Cardiac muscle cell (in vitro differentiated cells and primary cell): ENCODE measurements around the gene PLAGL2. TPM values are rescaled to one million over a fixed set of nuclear protein-coding genes. Genes with fewer than 3 reads are reported as not detected.

Source experiments
- DNase-seq, 2 donors: peaks; one replicate each; pipeline versions ENCODE4 v3.0.0 to v3.0.0-alpha.2; 2010 to 2017; ENCODE audit warnings: low read depth in 1 of 2, low spot score in 1 of 2
- H3K27ac ChIP-seq: fragments of 200-600 bp; sonication (generic); 2 replicates; pipeline ENCODE4 v1.5.1; 2016
- H3K27me3 ChIP-seq: fragments of 200-600 bp; sonication (generic); 2 replicates; pipeline ENCODE4 v1.6.0; 2016; ENCODE audit warnings: control low read depth
- H3K36me3 ChIP-seq: fragments of 200-600 bp; sonication (generic); 2 replicates; pipeline ENCODE4 v1.5.1; 2016; ENCODE audit warnings: control low read depth
- H3K4me1 ChIP-seq: fragments of 200-600 bp; sonication (generic); 2 replicates; pipeline ENCODE4 v1.8.1; 2017; ENCODE audit warnings: low read depth, mild to moderate bottlenecking, mixed run types
- H3K4me3 ChIP-seq: fragments of 200-600 bp; sonication (generic); 2 replicates; pipeline ENCODE4 v1.5.1; 2016; ENCODE audit warnings: mild to moderate bottlenecking
- H3K9me3 ChIP-seq: fragments of 200-600 bp; sonication (generic); 2 replicates; pipeline ENCODE4 v1.5.1; 2017; ENCODE audit warnings: low read depth, mild to moderate bottlenecking, control low read depth
- CTCF ChIP-seq: IDR thresholded peaks from 2 replicates; pipeline ENCODE4 v1.5.1; 2012; ENCODE audit warnings: low read depth, mild to moderate bottlenecking, low read length
- polyA plus RNA-seq: library from polyadenylated mRNA; unstranded; fragments of >200 nt; fragmentation: Nextera tagmentation; extraction: Ambion mirVana; gene quantifications from 2 replicates; pipeline ENCODE4 v1.2.1, GENCODE V29; 2016
- total RNA-seq: library from RNA; depleted of rRNA; stranded (reverse); fragments of >200 nt; gene quantifications from 2 replicates; pipeline ENCODE4 v1.2.3, GENCODE V29; 2016

PLAGL2 gene
- total and polyA plus RNA-seq, 2 experiments from 2014 or later: 18.3 to 29.8 TPM

GRCh38 chr20:32244959-32245358 is 37.4 kb upstream of the PLAGL2 start:
- Histone ChIP-seq H3K9me3 (no peaks in the 10 kb centered on the region), H3K36me3 (no peaks in the 10 kb centered on the region), H3K4me3 (no peak overlapping the region), H3K27ac (no peak overlapping the region), H3K27me3 (no peaks in the 10 kb centered on the region), H3K4me1 (no peaks in the 10 kb centered on the region)
- no peak for TF ChIP-seq CTCF
- DNase-seq: no peak

GRCh38 chr20:32244150-32244823 is 36.7 kb upstream of the PLAGL2 start:
- DNase-seq: no peak
- no peaks in the 10 kb centered on the region for H3K4me1 ChIP-seq
- no peaks in the 10 kb centered on the region for H3K27me3 ChIP-seq
- H3K4me3 ChIP-seq: no peak overlapping the region
- H3K36me3 ChIP-seq: no peaks in the 10 kb centered on the region
- H3K9me3 ChIP-seq: no peaks in the 10 kb centered on the region
- no peak overlapping the region for H3K27ac ChIP-seq
- no peak for TF ChIP-seq CTCF

- no peak overlapping the region for H3K27ac ChIP-seq
- no peak overlapping the region for H3K4me3 ChIP-seq
- no peaks in the 10 kb centered on the region for H3K9me3 ChIP-seq
- DNase-seq: no peak
- no peaks in the 10 kb centered on the region for H3K36me3 ChIP-seq
- no peaks in the 10 kb centered on the region for H3K27me3 ChIP-seq
- no peak for TF ChIP-seq CTCF
- H3K4me1 ChIP-seq: no peaks in the 10 kb centered on the region
These were observed 34.3 kb upstream of the PLAGL2 start for GRCh38 chr20:32241807-32242206.

GRCh38 chr20:32240205-32240604 is 32.7 kb upstream of the PLAGL2 start:
- Histone ChIP-seq H3K36me3 (no peaks in the 10 kb centered on the region), H3K4me1 (no peaks in the 10 kb centered on the region), H3K27ac (no peak overlapping the region), H3K9me3 (no peaks in the 10 kb centered on the region), H3K4me3 (no peak overlapping the region), H3K27me3 (no peaks in the 10 kb centered on the region)
- no peak for DNase-seq
- TF ChIP-seq CTCF: no peak

DNA sequence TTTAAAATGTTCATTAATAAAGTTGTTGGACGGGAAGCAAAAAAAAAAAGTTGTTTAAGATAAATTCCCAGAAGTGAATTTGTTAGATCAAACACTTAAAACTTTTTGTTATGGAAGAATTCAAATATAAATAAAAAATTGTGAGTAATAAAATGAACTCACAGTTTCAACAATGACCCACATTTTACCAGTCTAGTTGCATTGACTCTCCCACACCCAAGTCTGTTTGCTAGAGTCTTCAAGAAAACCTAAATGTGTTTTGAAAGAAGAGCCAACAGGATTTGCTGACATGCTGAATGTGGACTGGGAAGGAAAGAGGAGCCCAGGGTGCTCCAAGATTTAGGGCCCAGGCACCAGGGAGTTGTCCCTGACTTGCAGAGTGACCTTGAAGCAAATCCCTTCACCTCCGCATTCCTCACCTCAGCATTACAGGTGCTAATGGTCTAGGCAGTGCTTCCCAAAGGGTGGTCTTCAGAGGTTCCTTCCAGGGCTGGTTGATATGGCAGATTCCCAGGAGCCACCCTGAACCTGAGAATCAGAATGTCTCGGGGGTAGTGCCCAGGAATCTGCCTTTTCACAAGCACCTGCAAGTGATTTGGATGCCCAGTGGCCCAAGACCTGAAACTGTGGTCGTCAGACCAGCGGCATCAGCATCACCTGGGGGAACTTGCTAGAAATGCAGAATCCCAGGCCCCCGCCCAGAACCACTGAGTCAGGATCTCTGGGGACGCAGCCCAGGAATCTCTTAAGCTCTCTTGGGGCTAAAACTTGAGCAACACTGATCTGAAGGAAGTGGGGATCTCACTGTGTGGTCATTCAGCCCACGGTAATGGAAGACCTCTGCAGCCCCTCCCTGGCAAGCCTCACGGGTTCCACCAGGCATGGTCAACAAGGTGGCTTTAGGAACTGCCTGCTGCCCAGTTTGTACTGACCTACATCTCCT is 31.2 kb upstream of the PLAGL2 start:
- no peak for TF ChIP-seq CTCF
- DNase-seq: no peak
- no peak overlapping the region for H3K4me3 ChIP-seq
- no peaks in the 10 kb centered on the region for H3K36me3 ChIP-seq
- no peaks in the 10 kb centered on the region for H3K4me1 ChIP-seq
- no peaks in the 10 kb centered on the region for H3K27me3 ChIP-seq
- no peaks in the 10 kb centered on the region for H3K9me3 ChIP-seq
- H3K27ac ChIP-seq: no peak overlapping the region
